ENCODE results near the gene ABHD6. TPM values are rescaled to one million over a fixed set of nuclear protein-coding genes. Genes with fewer than 3 reads are reported as not detected.
"Not testable (repeated sequence)": the region's sequence is repeated elsewhere in the genome, so short reads cannot be mapped to it uniquely, and the experiment has no call there.

The ABHD6 gene
- total RNA-seq, 1 donor from 2014 or later = 6.1 TPM

GRCh38 chr3:58198362-58198761 lies 39.2 kb upstream of the ABHD6 start:
- TF ChIP-seq CTCF (IDR thresholded peaks at IDR 0.05; ENCODE audit: unreplicated experiment) = no peak
- H3K36me3 Mint-ChIP-seq (ENCODE audit: insufficient read depth) = no peaks in the 10 kb centered on the region
- peaks cover 5% of the 10 kb centered on the region for H3K9me3 Mint-ChIP-seq (ENCODE audit: low read depth)
- H3K4me1 Mint-ChIP-seq (ENCODE audit: low read depth) = no peaks in the 10 kb centered on the region
- H3K27me3 Mint-ChIP-seq = no peaks in the 10 kb centered on the region
- H3K4me3 Mint-ChIP-seq (ENCODE audit: low read depth) = no peak overlapping the region
- no peak for DNase-seq (ENCODE audit: low spot score, unreplicated experiment)
- H3K27ac Mint-ChIP-seq = no peak overlapping the region

- DNase-seq (ENCODE audit: low spot score, unreplicated experiment) = no peak
- no peak for TF ChIP-seq CTCF (IDR thresholded peaks at IDR 0.05; ENCODE audit: unreplicated experiment)
These were observed 38.8 kb upstream of the ABHD6 start for GRCh38 chr3:58198804-58199203.

GRCh38 chr3:58200121-58200709 lies 37.4 kb upstream of the ABHD6 start:
- H3K4me1 Mint-ChIP-seq (ENCODE audit: low read depth) = no peaks in the 10 kb centered on the region
- DNase-seq (ENCODE audit: low spot score, unreplicated experiment) = no peak
- TF ChIP-seq CTCF (IDR thresholded peaks at IDR 0.05; ENCODE audit: unreplicated experiment) = no peak
- peaks cover 5% of the 10 kb centered on the region for H3K9me3 Mint-ChIP-seq (ENCODE audit: low read depth)
- no peaks in the 10 kb centered on the region for H3K36me3 Mint-ChIP-seq (ENCODE audit: insufficient read depth)
- H3K27me3 Mint-ChIP-seq = no peaks in the 10 kb centered on the region
- no peak overlapping the region for H3K4me3 Mint-ChIP-seq (ENCODE audit: low read depth)
- H3K27ac Mint-ChIP-seq = no peak overlapping the region

More at GRCh38 chr3:58198804-58199203, 38.8 kb upstream of the ABHD6 start:
- no peak overlapping the region for H3K4me3 Mint-ChIP-seq (ENCODE audit: low read depth)
- H3K4me1 Mint-ChIP-seq (ENCODE audit: low read depth) = no peaks in the 10 kb centered on the region
- peaks cover 5% of the 10 kb centered on the region for H3K9me3 Mint-ChIP-seq (ENCODE audit: low read depth)
- no peaks in the 10 kb centered on the region for H3K36me3 Mint-ChIP-seq (ENCODE audit: insufficient read depth)
- H3K27me3 Mint-ChIP-seq = no peaks in the 10 kb centered on the region
- H3K27ac Mint-ChIP-seq = no peak overlapping the region

GRCh38 chr3:58200846-58201355 lies 36.7 kb upstream of the ABHD6 start:
- Mint-ChIP-seq H3K27ac (no peak overlapping the region), H3K4me1 (ENCODE audit: low read depth) (peaks cover 1% of the 10 kb centered on the region), H3K36me3 (ENCODE audit: insufficient read depth) (no peaks in the 10 kb centered on the region), H3K4me3 (ENCODE audit: low read depth) (no peak overlapping the region), H3K27me3 (no peaks in the 10 kb centered on the region), H3K9me3 (ENCODE audit: low read depth) (peaks cover 5% of the 10 kb centered on the region)
- TF ChIP-seq CTCF (IDR thresholded peaks at IDR 0.05; ENCODE audit: unreplicated experiment) = no peak
- no peak for DNase-seq (ENCODE audit: low spot score, unreplicated experiment)

- DNase-seq (ENCODE audit: low spot score, unreplicated experiment); H3K9me3 Mint-ChIP-seq (ENCODE audit: low read depth); H3K4me1 Mint-ChIP-seq (ENCODE audit: low read depth); H3K27me3 Mint-ChIP-seq; H3K4me3 Mint-ChIP-seq (ENCODE audit: low read depth); H3K36me3 Mint-ChIP-seq (ENCODE audit: insufficient read depth); H3K27ac Mint-ChIP-seq: not testable (repeated sequence)
These were observed 36.1 kb upstream of the ABHD6 start for GRCh38 chr3:58201451-58201850.

GRCh38 chr3:58202917-58203360 lies 34.7 kb upstream of the ABHD6 start:
- Mint-ChIP-seq H3K27ac (no peak overlapping the region), H3K36me3 (ENCODE audit: insufficient read depth) (no peaks in the 10 kb centered on the region), H3K4me1 (ENCODE audit: low read depth) (peaks cover 4% of the 10 kb centered on the region), H3K27me3 (no peaks in the 10 kb centered on the region), H3K4me3 (ENCODE audit: low read depth) (no peak overlapping the region), H3K9me3 (ENCODE audit: low read depth) (peaks cover 5% of the 10 kb centered on the region)
- no peak for TF ChIP-seq CTCF (IDR thresholded peaks at IDR 0.05; ENCODE audit: unreplicated experiment)
- DNase-seq (ENCODE audit: low spot score, unreplicated experiment) = no peak

Data from progenitor cell of endocrine pancreas (in vitro differentiated cells).